GM18867 (cell line): ENCODE measurements around the gene ZBTB43.

Experiments used
- ATAC-seq: cut with Tn5 transposase; IDR thresholded peaks from one replicate; pipeline ENCODE4 v1.9.1; 2021; ENCODE audit warnings: mild to moderate bottlenecking, moderate library complexity; ENCODE audit not compliant: unreplicated experiment

Gene ZBTB43

DNA sequence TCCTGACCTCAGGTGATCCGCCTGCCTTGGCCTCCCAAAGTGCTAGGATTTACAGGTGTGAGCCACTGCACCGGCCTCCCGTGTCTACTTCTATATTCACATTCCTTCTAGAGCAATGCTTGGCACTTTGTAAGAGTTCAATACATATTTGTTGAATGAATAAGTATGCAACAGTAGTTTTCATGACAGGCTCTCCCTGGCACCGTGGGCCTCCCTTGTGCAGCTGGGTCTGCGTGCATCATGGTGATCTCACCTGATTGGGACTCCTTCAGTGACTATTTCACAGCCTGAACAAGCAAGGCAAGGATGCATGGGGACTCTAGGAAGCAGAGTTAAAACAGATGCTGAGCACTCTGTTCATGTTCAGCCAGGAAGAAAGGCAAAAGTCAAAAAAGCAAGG, 48.8 kb downstream of the ZBTB43 start:
- no peak for ATAC-seq

DNA sequence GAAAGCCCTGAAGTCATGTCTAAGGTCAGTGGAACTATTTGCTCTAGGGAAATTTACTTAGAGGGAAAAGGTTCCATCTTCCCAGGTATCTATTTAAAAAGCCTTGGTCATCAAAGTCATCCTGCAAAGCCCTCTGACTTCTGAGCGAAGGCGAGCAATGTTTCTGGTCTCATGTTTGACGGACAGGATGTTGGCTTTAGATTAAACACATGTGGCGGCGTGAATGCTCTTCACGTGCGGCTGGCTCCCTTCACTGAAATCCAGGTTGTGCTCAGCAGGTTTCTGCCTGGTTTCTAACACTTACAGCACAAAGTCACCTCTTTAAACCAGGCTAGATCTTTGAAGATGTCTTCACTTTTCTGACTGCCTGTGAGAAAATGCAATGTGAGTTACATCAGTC, 49.9 kb downstream of the ZBTB43 start:
- no peak for ATAC-seq

DNA sequence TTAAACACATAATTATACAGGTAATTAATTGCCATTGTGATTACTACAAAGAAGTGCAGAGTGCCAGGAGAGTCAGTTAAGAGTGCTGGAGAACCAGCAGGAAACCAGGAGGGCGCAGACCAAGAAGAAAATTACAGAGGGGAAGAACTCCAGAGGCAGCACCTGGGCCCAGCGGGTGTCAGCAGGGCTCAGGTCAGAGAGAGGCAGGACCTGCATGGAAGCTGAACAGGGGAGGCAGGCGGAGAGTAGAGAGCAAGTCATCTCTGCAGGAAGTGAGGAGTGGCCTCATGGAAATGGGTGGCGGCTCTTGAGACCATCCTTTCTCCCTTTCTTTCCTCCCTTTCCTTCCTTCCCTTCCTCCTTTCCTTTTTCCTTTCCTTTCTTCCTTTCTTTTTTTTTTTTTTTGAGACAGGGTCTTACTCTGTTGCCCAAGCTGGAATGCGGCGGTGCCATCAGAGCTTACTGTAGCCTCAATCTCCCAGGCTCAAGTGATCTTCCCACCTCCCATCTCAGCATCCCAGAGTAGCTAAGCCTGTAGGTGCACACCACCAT, 51.6 kb downstream of the ZBTB43 start:
- no peak for ATAC-seq

DNA sequence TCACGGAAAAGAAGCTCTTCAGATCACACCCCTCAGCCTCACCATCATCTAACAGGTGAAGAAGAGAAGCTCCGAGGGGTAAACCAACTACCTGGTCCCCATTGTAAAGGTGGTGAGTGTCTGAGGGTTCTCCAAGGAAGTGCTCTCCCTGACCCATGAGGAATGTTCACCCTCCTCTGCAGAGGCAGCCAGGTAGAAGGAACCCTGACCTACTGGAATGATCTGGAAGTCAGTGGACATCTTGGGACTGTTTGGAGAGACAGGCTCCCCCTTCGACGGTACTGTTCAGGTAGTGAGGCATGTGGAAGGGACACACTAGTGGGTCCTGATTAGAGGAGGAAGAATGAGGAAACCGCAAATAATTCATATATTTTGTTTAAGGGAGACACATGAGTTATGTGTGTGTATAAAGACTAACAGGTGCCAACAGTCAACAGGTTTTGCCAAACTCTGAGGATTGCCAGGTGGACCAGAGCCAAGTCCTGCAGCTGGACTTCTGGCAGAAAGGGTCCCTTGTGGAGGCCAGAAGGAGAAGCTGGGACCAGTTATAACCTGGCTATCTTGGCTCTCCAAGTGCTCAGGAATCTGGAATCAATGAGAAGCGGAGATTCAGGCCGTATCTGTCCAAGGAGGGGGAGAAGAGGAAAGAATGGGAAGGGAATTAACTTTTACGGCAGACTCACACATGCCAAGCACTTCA, 52.6 kb downstream of the ZBTB43 start:
- no peak for ATAC-seq

DNA sequence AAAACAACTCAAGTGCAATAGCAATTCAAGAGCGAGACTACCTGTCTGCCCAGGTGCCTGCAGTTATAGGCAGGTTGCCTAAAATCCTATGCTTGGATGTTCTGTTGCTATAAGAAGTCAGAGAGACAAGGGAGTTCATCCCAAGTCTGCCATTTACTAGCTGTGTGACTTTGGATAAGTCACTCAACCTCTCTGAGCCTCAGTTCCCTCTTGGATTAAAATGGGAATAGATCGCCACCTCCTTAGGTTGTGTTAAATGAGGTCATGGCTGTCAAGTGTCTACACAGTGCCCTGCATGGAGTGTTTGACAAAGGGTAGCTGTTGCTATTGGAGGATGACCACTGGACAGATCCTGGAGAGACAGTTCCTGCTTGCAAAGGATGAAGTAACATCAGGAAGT, 54.3 kb downstream of the ZBTB43 start:
- no peak for ATAC-seq

DNA sequence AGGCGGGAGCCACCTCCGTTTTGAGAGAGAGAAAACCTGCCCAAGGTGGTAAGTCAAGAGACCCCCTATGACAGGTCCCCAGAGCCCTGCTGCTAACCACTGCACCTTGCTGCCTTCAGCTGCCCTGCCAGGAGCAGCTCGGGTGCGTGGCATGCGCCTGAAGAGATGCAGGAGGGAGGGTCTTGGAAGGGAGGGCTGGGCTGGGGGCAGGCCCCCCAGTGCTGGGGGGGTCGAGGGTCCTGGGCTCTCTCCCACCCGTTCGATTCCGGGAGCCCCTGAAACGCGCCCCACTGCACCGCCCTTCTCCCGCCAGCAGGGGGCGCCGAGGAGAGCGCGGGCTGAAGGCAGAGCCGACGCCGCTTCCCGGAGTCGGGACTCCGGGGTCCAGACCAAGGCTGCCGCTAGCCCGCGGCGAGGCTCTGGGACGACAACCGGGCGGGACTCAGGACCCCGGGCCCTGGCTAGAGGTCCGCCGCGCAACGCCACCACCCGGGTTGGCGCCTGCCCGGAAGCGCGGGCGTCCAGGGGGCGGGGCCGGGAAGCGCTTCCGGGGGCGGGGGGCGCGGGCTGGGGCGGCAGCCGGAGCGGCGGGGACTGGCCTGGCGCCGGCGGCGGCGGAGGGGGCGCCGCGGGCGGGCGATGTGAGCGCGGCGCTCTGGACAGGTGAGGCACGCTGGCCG, 55.4 kb downstream of the ZBTB43 start, which contains the start of gene ZBTB34:
ZBTB34 (plus strand) TSS at position 563 of the 680 bp plus-strand sequence. CDS start 18,761 bp downstream, outside the sequence.
- peak; percentile 73 for ATAC-seq

DNA sequence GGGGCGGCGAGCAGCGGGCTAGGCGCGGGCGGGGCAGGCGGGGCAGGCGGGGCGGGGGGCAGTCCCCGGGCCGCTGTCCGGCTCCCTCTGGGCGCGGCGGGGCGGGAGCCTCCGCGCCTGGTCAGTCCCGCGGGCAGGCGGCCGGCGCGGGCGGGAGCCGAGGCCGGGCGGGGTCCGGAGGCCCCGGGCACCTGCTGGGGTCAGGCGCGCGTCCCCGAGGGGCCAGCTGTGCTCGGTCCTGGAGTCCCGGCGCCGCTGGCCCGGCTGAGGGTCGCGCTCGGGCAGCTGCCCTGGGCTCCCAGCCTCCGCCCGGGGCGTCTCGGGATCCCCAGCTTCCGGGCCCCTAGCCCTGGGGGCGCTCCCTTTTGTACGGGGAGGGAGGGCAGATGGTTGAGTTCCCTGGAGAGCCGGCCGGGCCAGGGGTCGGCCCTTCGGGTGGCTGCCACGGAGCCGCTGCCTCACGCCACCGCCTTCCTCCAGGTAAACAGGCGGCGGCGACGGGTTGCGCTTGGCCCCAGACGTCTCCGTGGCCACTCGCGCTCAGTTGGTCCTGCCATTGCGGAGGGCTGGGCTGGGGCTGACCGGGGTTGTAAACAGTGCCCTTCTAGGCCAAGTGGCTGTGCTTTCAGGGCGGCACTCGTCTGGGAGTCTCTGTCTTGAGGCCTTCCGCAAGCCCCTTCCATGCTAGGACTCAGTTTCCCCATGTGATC, 56.1 kb downstream of the ZBTB43 start:
- peak; percentile 16 for ATAC-seq

DNA sequence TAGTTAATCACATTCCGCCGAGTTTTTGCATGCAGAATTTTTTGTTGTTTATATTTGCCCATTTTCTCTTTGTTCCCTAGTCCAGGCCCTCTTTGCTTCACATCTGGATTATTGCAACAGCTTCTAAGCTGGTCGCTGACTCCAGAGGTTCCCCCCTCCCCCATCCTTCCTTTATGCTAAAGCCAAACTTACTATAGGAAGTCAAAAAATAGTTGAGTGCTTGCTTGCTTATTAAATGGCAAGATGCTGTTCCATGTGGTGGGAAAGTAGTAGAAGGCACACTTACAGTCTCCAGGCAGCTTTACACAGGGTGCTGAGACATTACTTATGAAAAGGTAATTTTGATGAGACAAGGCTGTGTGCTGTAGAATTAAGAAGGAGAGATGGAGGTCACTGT, 56.9 kb downstream of the ZBTB43 start:
- ATAC-seq = no peak

DNA sequence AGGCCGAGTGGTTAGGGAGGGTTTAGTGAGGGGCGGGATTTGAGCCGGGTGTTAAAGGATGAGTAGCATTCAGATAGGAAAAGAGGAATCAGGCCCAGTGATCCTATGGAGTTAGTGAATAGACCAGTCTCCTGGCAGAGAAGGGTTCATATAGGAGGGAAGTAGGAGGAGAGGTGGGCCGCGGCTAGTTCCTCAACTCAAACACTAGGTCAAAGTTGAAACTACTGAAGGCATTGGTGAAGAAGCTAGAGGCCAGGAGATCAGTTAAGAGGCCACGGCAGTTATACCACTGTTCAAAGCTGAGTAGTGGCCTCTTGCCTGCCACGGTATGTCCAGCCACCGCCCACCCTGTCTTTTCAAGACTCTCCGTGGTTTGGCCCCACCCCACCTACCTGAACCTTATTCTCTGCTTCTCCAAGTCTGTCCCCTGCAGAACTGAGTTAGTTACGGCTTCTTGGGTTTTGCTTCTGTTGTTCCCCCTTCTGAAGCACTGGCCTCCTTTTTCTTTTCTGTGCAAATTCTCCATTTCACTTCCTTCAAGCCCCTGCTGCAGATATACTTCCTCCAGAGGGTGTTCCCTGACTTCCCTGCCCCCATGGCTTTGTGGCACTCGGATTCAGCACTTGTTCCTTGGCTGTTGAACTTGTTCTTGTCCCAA, 57.4 kb downstream of the ZBTB43 start:
- ATAC-seq = no peak

DNA sequence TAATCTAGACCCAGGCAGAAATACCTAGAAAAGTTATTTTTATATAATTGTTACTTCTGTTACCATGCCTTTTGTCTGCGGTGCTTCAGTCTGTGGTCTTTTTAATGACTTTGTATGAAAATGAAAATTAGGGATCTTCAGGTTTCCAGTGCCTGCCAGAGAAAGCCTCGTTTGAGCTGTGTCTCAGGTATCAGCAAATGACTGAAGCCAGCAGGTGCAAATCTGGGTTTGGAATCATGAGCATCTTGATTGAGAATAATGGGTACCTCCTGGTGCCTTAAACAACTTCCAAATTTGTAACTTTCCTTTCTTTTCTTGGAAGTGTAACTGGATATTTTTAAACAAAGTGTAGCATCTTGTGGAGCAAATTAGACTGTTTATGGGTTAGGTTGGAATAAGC, 59.9 kb downstream of the ZBTB43 start:
- ATAC-seq = no peak

DNA sequence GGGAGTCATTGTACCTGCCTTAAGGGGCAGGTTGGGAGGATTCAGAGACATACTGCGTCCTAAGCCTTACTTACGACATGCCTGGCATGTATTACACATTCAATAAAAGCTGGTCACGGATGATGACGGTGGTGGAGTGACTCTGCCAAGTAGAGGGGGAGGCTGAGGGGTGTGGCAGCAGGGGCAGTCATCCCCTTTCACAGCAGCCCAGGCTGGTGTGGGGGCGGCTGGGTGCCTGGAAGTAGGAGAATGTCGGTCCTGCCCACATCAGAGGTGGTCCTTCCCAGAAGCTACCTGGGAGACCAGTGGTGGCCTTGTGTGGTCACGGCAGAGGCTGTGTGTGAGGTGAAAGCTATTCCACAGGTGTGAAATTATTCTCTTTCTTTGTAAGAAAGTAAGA, 64.5 kb downstream of the ZBTB43 start:
- ATAC-seq = no peak

DNA sequence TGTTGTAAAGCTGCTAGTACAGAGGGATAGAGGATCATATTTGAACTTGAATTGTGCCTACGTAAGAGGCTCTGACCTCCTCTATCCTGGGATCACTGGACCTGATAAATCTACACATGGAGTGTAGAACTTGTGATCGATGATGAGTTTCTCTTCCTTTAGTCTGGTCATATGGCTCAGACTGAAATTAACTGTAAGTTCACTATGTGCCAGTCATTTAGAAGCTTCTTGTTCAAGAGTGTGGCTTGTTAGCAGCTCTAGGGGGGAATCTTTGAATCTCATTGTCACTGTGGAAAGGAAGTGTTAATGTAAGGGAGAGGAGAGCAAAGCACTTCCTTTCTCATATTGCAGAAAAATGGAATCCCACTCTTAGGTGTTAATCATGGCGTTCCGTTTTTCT, 67.7 kb downstream of the ZBTB43 start:
- ATAC-seq = no peak

DNA sequence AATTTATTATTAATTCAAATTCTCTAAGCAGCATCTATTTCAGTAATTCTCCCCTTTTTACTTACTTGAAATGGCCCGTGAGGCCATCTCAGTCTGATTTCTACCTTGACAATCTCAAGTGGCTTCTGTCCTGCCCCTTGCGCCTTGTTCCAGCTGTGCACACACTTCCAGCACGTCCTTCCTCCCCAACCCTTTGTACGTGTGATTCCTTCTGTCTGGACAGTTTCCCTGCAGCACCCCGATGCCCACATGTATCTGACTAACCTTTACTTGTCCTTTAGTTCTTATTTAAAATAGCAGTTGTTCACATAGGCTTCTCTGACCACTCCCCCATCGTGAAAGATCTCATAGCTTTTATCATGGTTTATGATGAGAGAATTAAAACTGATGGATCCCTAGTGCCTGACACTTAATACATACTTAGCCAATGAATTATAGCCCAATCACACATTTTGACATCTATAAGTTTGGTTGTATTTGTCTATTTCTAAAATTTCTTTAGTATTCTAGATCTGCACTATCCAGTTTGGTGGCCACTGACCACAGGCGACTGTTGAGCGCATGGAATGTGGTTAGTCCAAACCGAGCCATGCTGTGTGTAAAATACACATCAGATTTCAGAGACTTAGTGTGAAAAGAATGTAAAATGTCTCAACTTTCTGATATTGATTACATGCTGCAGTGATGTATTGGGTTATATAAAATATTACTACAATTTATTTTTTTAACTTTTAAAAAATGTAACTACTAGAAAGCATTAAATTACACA, 69.9 kb downstream of the ZBTB43 start:
- ATAC-seq = no peak

DNA sequence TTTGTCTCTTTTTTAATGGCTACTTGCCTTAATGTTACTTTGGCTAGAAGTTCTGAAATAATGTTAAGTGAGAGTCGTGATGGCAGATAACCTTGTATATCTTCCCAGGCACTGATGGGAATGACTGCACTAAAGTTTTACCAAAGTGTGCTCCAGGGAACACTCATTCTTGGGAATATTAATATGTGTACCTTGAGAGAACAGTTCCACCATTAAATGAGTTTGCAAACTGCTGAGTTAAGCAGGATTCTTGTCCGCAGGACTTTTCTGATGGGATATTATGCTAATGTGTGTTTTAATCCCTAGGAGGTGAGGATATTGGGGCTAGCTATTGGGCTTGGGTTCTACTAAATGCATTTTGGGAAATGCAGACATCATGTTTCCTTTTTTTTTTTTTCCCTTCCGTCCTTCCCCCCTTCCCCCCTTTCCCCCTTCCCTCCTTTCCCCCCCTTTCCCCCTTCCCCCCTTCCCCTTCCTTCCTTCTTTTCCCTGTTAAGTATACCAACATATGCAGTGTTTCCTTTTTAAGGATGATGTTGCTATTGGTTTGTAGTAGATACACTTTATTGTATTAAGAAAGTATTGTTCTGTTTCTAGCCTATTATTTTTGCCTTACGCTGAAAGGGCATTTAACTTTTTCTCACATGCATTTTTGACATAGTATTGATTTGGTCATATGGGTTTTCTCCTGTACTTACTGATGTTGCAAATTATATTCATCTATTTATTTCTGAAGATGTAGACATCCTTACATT, 71.1 kb downstream of the ZBTB43 start:
- ATAC-seq = no peak

DNA sequence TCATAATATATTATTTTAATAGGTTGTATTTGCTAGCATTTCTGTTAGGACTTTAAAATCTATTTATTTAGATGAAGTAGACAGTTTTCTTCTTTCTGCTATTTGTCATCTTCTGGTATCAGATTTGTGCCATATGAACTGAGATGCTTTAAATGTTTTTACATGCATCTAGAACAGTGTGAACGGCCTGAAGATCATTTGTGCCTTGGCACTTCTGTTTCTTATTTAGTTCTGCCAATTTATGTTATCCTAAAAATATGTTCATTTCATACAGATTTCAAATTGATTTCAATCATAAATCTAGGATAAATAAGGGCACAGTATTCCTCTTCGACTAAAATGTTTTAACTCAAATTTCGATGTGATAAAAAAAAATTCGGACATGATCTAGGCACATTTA, 71.7 kb downstream of the ZBTB43 start:
- ATAC-seq = no peak

DNA sequence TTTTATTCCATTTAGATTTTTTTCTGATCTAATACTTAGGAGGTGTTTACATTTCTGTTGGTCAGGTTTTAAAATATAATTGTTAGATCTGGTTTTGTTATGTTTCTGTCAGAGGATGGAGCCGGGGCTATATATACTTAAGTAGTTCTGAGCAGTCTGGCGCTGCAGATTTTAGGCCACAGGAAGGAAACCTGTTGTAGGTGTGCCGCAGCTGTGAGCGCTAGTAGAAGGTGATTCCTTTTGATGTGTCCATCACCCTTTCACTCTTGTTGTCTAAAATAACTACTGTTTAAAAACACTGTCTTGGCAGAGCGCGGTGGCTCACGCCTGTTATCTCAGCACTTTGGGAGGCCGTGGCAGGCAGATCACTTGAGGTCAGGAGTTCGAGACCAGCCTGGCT, 72.6 kb downstream of the ZBTB43 start:
- ATAC-seq = no peak

DNA sequence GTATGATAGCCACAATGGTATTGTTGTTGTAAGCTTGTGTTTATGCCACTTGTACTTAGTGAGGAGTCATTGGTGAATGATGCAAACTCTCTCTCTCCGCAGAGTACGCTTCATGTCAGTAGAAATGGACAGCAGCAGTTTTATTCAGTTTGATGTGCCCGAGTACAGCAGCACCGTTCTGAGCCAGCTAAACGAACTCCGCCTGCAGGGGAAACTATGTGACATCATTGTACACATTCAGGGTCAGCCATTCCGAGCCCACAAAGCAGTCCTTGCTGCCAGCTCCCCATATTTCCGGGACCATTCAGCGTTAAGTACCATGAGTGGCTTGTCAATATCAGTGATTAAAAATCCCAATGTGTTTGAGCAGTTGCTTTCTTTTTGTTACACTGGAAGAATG, 74.4 kb downstream of the ZBTB43 start:
- no peak for ATAC-seq

DNA sequence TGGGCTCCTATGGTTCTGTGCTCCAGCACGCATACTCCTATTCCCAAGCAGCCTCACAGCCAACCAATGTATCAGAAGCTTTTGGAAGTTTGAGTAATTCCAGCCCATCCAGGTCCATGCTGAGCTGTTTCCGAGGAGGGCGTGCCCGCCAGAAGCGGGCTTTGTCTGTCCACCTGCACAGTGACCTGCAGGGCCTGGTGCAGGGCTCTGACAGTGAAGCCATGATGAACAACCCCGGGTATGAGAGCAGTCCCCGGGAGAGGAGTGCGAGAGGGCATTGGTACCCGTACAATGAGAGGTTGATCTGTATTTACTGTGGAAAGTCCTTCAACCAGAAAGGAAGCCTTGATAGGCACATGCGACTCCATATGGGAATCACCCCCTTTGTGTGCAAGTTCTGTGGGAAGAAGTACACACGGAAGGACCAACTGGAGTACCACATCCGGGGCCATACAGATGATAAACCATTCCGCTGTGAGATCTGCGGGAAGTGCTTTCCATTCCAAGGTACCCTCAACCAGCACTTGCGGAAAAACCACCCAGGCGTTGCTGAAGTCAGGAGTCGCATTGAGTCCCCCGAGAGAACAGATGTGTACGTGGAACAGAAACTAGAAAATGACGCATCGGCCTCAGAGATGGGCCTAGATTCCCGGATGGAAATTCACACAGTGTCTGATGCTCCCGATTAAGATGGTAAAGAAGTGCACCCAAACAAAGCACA, 75.5 kb downstream of the ZBTB43 start:
- no peak for ATAC-seq

DNA sequence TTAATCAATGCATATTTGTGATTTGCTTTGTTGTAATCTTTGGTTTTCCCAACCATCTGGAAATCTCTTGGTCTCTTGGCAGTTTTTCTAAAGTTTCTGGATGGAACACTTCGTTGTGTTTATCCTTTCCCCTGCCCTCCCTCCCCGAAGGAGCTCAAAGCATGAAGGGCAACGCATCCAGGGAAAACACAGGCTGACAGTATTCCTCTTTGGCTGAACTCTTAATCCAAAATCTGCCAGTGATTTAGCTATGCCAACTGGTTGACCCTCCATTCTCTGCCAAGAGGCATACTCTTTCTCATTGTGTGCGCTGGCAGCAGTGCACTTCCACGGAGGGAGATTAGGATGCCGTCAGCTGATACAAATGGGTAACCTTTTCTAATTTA, 76.1 kb downstream of the ZBTB43 start:
- ATAC-seq = no peak
